HG02885 (cell line): Measurements from ENCODE around the gene R3HDM1.
"Not testable (repeated sequence)": the region's sequence is repeated elsewhere in the genome, so short reads cannot be mapped to it uniquely, and the experiment has no call there.

Source experiments
- ATAC-seq: cut with Tn5 transposase; IDR thresholded peaks from one replicate; pipeline ENCODE4 v1.9.1; 2021; ENCODE audit warnings: mild to moderate bottlenecking; ENCODE audit not compliant: unreplicated experiment, poor library complexity

The R3HDM1 gene

DNA sequence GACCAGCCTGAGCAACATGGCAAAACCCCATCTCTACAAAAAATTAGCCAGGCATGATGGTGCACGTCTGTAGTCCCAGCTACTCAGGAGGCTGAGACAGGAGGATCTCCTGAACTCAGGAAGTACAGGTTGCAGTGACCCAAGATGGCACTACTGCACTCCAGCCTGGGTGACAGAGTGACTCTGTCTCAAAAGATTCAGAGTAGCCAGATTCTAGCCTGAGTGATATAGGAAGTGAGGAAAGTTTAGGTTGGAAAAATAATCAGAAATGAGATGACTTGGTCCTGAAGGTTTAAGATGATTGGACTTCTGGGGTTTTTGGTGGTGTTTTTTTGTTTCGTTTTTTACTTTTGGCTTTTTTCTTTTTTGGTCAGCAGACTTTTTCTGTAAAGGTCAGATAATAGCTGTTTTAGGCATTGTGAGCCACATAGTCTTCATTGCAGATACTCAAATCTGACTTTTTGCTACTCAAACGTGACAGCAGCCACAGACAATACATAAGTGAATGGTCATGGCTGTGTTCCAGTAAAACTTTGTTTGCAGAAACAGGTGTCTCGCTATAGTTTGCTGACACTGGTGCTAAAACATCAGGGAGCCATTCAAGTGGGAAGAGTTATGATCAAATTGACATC, 106.3 kb downstream of the R3HDM1 start:
- ATAC-seq, result peak; percentile 90

DNA sequence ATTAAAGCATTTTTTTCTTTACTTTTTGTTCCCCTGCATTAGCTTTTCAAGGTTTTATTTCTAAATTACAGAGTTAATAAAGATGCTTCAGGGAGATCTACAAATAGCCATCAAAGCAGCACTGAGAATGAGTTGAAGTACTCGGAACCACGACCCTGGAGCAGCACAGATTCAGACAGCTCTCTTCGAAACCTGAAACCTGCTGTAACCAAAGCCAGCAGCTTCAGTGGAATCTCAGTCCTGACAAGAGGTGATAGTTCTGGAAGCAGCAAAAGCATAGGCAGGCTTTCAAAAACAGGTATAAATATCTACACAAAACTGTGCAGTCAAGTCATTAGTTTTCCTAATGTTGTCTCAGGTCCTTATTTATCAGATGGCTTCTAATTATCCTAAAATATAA, 107.5 kb downstream of the R3HDM1 start:
- no peak for ATAC-seq

GRCh38 chr2:135641156-135642068, 110.1 kb downstream of the R3HDM1 start:
- no peak for ATAC-seq

GRCh38 chr2:135647836-135648579, 116.7 kb downstream of the R3HDM1 start:
- no peak for ATAC-seq

- ATAC-seq, result no peak
Observed at GRCh38 chr2:135650721-135651120, 119.4 kb downstream of the R3HDM1 start.

DNA sequence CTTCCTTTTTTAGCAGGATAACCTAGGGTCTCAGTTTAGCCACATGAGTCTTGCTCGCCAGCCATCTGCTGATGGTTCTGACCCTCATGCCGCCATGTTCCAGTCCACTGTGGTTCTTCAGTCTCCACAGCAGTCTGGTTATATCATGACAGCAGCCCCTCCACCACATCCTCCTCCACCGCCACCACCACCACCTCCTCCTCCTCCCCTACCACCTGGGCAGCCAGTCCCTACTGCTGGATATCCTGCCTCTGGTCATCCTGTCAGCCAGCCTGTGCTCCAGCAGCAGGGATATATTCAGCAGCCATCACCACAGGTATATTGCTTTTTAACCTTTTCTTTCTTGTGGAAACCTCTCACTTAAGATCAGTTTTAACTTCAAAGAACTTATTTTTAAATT, 120.4 kb downstream of the R3HDM1 start:
- ATAC-seq, result no peak

DNA sequence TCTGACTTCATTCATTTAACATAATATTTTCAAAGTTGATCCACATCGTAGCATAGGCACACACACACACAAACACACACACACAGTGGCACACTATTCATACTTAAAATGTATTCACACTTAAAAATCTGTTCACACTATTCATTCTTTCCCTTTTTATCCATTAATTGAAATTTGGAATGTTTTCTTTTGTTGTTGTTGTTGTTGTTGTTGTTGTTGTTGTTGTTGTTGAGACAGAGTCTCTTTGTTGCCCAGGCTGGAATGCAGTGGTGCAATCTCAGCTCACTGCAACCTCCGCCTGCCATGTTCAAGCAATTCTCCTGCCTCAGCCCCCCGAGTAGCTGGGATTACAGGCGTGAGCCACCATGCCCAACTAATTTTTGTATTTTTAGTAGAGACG, 123.0 kb downstream of the R3HDM1 start:
- ATAC-seq, result not testable (repeated sequence)

DNA sequence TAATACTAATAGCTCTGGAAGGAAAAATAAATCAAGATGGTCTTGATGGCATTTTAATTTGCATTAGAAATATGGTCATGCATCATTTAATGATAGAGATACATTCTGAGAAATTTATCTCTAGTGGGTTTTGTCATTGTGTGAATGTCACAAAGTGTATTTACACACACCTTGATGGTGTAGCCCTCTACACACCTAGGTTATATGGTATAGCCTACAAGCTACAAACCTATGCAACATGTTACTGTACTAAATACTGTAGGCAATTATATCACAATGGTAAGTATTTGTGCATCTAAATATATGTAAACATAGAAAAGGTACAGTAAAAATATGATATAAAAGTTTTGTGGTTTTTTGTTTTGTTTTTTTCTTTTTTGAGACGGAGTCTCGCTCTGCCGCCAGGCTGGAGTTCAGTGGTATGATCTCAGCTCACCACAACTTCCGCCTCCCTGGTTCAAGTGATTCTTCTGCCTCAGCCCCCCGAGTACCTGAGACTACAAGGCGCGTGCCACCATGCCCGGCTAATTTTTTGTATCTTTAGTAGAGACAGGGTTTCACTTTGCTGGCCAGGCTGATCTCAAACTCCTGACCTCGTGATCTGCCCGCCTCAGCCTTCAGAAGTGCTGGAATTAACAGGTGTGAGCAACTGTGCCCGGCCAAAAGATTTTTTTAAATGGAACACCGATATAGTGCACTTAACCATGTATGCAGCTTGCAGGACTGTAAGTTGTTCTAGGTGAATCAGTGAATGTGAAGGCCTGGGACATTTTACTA, 126.7 kb downstream of the R3HDM1 start:
- peak; percentile 92 for ATAC-seq

DNA sequence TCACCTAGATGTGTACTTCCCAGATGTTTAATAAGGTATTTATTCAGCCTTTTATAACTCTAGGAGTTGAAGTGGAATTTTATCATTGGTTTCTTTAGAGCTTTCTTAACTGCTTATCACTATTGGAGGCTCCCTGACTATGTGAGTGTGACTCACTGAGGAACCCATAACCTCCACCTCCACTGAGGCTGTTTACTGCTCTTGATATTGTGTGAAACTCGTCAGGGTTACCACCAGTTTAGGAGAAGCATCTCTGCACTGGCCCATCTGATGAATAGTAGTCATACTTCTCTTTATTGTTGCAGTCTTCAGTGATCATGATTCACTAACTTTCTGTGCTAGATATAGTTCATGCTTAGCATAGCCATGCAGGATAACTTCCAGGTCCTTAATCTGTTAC, 130.8 kb downstream of the R3HDM1 start:
- no peak for ATAC-seq

GRCh38 chr2:135663148-135663700, 131.9 kb downstream of the R3HDM1 start:
- ATAC-seq, result no peak

DNA sequence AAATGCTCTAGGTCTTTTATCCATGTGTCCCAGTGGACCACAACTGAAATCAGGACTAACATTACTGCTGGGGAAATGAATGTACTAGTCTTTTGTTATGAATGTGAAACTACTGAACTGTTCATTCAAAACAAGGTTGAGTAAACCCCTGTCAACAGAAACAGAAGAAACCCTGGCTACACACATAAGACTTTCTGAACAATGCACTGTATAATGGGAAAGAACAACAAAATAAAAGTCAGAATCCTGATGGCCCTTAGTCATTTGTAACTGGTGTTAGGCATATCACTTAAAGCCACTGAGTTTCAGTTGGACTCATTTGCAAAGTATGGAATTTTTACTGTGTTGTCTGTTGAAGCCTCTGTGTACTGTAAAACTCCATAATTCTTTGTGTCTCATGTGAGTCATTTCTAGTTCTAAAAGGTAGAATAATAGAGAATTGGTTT, 133.4 kb downstream of the R3HDM1 start:
- ATAC-seq, result peak; percentile 94

DNA sequence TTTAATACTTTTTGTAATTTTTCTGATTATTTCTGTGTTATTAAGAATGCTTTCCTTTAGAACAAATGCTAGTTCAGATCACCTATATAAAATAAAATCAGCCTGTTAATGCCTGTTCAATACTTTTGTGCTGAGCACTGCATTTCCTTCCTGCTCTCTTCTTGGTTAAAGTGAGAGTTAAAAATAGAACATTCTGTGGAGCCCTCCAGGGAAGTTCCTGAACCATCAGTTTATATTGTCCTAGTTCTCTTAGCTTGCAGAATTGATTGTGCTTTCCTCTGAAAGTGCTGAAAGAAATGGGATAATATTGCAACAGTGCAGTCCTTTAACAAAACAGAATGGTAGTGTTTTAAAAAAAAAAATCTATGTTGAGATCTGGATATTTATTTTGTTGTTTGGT, 135.8 kb downstream of the R3HDM1 start:
- ATAC-seq, result no peak

DNA sequence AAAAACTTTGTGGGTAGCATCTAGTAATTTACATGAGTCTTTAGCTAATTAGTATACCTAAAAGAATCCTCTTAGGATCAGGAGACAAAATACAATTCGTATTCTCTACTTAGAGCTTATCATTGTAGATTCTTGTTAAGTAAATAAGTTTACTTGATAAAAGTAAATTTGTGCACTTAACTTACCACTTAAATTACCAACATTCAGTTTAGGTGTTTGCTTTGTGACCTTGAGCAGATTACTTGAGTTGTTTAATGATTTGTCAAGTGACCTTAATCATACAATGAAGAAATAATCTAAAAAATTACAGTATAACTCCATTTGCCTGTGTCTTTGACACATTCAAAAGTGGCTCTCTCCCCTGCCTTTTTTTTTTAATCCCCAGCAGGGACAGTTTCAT, 143.2 kb downstream of the R3HDM1 start:
- no peak for ATAC-seq

- ATAC-seq, result no peak
Observed at GRCh38 chr2:135676031-135676430, 144.7 kb downstream of the R3HDM1 start.

GRCh38 chr2:135679125-135679524, 147.8 kb downstream of the R3HDM1 start:
- peak; percentile 45 for ATAC-seq

GRCh38 chr2:135685361-135685760, 154.1 kb downstream of the R3HDM1 start:
- no peak for ATAC-seq

DNA sequence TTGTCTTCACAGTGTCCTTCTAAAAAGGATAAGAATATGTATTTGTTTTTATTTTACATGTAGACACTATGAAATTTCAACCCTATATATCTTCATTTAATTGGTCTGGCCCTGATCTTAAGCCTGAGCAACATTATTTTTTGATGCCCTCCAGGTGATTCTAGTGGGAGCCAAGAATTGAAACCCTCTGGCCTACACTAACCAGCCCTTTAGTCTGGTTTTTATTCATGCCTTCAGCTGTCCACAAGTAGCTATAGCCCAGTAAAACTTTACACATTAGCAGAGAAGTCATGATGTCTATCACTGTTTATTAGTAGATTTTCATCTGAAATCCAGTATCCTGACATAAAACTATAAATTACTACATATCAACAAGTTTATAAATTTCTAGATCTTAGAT, 157.7 kb downstream of the R3HDM1 start:
- ATAC-seq, result peak; percentile 59

- ATAC-seq, result peak; percentile 34
Observed at GRCh38 chr2:135689679-135690078, 158.4 kb downstream of the R3HDM1 start.

- ATAC-seq, result no peak
Observed at GRCh38 chr2:135694711-135695110, 163.4 kb downstream of the R3HDM1 start.

- ATAC-seq, result no peak
Observed at GRCh38 chr2:135698838-135699237, 167.6 kb downstream of the R3HDM1 start.
